GM19193 (cell line): Measurements from ENCODE around the gene DZIP1.

ENCODE experiments used
- POLR2A ChIP-seq: IDR thresholded peaks from 4 replicates; pipeline ENCODE4 v1.6.1; 2011; ENCODE audit not compliant: insufficient read depth, insufficient read length; ENCODE audit errors: extremely low read depth

Gene DZIP1

DNA sequence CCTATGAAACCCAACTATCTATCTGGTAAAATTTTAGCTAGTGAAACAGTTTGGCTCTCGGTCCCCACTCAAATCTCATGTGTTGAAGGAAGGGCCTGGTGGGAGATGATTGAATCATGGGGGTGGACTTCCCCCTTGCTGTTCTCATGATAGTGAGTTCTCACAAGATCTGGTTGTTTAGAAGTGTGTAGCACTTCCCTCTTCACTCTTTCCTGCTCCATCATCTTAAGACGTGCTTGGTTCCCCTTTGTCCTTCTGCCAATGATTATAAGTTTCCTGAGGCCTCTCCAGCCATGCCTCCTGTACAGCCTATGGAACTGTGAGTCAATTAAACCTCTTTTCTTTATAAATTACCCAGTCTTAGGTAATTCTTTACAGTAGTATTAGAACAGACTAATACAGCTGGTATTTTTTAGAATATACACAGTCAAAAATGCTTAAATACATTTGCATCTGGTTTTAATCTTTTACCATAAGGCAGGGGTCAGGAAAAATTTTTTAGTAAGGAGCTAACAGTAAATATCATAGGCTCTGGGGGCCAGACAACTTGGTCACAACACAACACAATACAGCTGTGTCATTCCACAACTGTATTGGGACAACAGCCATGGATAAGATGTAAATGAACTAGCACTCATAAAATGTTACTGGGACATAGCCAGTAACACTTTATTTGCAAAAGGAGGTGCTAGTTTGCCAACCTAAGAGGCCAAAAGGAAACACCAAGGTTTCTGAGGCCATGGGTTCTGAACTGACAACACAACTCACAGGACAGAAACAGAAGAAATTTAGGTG lies 24.3 kb downstream of the DZIP1 start:
- no peak for TF ChIP-seq POLR2A

DNA sequence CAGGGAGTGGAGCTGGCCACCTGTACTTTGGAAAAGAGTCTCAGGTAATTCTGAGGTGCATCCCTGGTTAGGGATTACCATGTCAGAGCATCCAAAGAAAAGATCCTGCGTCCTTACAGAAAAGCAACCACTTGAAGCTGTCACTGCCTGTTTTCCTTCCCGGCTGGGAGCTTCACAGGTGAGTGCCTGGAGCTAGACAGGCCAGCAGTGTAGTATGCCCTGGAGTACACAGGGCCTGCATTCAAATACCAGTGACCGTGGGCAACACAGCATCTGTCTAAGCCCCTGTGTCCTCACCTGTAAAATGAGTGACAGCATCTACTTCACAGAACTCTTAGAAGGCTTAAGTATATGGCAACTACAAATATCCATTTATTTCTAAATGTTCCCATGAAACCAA lies 29.0 kb downstream of the DZIP1 start:
- TF ChIP-seq POLR2A = no peak

- TF ChIP-seq POLR2A = no peak
These were observed 29.8 kb downstream of the DZIP1 start for GRCh38 chr13:95614641-95615245.

GRCh38 chr13:95608640-95609323 lies 35.7 kb downstream of the DZIP1 start:
- TF ChIP-seq POLR2A = no peak

DNA sequence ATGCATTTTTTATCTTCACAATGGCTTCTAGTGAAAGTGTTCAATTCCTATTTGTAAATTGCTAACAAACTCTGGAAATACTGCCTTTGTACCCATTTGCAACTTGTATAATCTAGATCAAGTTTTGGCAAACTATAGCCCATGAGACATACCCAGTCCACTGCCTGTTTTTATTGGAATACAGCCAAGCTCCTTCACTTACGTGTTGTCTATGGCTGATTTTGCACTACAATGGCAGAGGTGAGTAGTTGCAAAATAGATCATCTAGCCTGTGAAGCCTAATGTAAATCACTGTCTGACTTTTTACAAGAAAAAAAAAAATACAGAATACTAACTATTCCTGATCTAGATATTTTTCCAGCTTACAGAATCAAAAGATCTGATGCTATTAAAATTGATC lies 37.1 kb downstream of the DZIP1 start:
- TF ChIP-seq POLR2A = no peak

DNA sequence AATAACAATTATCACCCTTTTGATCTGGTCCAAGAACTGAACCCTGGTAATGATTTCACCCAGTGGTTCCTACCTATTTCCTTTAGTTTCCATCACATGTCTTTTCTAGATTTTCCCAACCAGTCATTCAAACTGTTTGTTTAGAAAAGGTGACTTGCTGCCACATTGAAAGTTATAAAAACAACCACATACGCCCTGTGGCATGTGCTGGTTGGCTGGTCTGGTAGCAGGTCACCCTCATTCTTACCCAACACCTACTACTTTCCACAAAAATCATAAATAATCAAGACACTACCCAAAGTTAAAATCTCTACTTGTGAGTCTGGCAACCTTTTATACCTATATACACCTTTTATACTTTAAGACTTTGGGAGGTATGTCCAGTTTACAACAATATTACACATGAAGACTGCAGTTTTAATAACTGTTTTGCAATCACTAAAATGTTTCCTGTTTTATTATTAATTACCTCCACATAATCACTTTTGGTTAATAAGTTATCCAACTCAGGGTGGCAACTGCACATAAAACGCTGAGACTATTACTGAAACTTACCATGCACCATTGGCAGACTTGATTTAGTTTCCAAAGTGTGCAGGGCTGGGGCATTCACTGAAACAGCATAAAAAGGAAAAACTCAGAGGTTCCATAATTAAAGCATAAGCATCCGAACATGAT lies 38.9 kb downstream of the DZIP1 start:
- TF ChIP-seq POLR2A = no peak

GRCh38 chr13:95604556-95604915 lies 40.0 kb downstream of the DZIP1 start:
- TF ChIP-seq POLR2A = no peak

- no peak for TF ChIP-seq POLR2A
These were observed 40.5 kb downstream of the DZIP1 start for GRCh38 chr13:95603887-95604555.

DNA sequence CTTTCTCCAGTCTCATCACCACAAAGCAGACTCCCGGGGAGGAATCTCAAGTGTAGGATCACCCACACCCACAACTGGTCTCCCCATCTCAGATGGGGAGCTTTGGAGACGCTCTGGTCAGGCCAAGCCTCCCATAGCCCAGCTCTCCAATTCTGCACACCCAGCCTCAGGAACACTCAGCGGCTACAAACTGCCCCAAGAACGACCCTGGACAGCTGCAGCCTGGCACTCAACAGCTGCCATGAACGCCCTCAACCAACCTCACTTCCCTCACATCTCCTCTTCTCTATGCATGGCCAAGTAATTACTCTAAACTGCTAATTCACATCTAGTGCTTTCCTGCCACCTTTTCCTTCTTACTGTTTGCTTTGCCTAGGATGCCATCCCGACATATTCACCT lies 42.6 kb downstream of the DZIP1 start:
- no peak for TF ChIP-seq POLR2A

GRCh38 chr13:95601216-95601615 lies 43.3 kb downstream of the DZIP1 start:
- no peak for TF ChIP-seq POLR2A

DNA sequence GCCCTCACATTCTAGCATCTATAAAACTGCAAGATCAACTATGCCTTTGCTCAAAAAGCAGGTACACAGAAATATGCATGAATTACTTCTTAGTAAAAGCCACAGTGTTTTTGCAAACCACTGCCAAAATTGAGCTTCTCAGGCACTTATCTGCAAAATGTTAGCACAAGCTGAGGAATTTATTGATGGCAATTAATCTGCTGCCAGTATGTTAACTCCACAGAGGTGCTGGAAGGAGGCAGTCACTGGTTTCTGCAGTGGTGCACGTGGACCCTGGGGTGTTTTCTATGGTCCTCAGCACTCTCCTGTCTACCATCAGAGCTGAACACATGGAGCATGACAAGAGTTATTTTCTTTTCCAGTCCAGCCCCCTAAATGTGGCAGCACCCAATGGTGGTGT lies 47.8 kb downstream of the DZIP1 start:
- TF ChIP-seq POLR2A = no peak

- TF ChIP-seq POLR2A = no peak
These were observed 51.0 kb downstream of the DZIP1 start for GRCh38 chr13:95593462-95593861.

GRCh38 chr13:95588721-95589120 lies 55.8 kb downstream of the DZIP1 start:
- TF ChIP-seq POLR2A = no peak

- TF ChIP-seq POLR2A = no peak
These were observed 56.4 kb downstream of the DZIP1 start for GRCh38 chr13:95588134-95588533.

- TF ChIP-seq POLR2A = no peak
These were observed 58.6 kb downstream of the DZIP1 start for GRCh38 chr13:95585867-95586266.
